Testis (tissue), 3 donors: ENCODE results near the gene PTPRN2. TPM values are rescaled to one million over a fixed set of nuclear protein-coding genes. Genes with fewer than 3 reads are reported as not detected.

Source experiments
- DNase-seq: peaks from one replicate; pipeline ENCODE4 v3.0.0-alpha.2; 2019
- H3K27ac ChIP-seq, 2 donors: fragments of 200-600 bp; sonication (generic); one replicate each; pipeline ENCODE4 v1.5.1; 2019
- H3K27me3 ChIP-seq: fragments of 200-600 bp; sonication (generic); one replicate; pipeline ENCODE4 v1.5.1; 2019
- H3K36me3 ChIP-seq: fragments of 200-600 bp; sonication (generic); one replicate; pipeline ENCODE4 v1.5.1; 2017; ENCODE audit warnings: low read depth; ENCODE audit errors: missing control alignments
- H3K4me1 ChIP-seq: fragments of 200-600 bp; sonication (generic); one replicate; pipeline ENCODE4 v1.5.1; 2019
- H3K4me3 ChIP-seq, 2 donors: fragments of 200-600 bp; sonication (generic); one replicate each; pipeline ENCODE4 v1.5.1; 2017 to 2019
- H3K9me3 ChIP-seq: fragments of 200-600 bp; sonication (generic); one replicate; pipeline ENCODE4 v1.5.1; 2017
- POLR2A ChIP-seq: fragments of 450-650 bp; IDR thresholded peaks from one replicate; pipeline ENCODE4 v1.6.1; 2017; ENCODE audit warnings: antibody characterized with exemption, mild to moderate bottlenecking, moderate library complexity
- WGBS, 2 donors: methylation state at CpG; one replicate each; pipeline ENCODE4 v1.1.5; 2018; 5-methylcytosine and 5-hydroxymethylcytosine counted together
- intact Hi-C: fragments of 100-400 bp; cut with DNase I; formaldehyde crosslinking; loops from one replicate; pipeline ENCODE4 v1.15.1; 2023; ENCODE audit warnings: low total_unique reads
- polyA plus RNA-seq: library from polyadenylated mRNA; stranded (reverse); fragments of 350-450 nt; fragmentation: Illumina TruSeq; extraction: RNeasy Lipid Tissue Mini Kit (QIAGEN cat#74804); gene quantifications from one replicate; pipeline ENCODE4 v1.2.3, GENCODE V29; 2014; ENCODE audit warnings: low read depth, low replicate concordance; ENCODE audit not compliant: insufficient read depth
- total RNA-seq, 2 donors: library from RNA; depleted of rRNA; stranded (reverse); fragments of >200 nt; gene quantifications; one replicate each; pipeline ENCODE4 v1.2.3, GENCODE V29; 2016
- TF ChIP-seq, protein P1 (sequence below), 3 experiments: fragments of 450-650 bp in 2 of 3; fragments of 200-600 bp in 1 of 3; sonication (generic) in 1 of 3; IDR thresholded peaks; one replicate each; pipeline ENCODE4 v1.5.1; 2016 to 2019; ENCODE audit warnings: antibody characterized with exemption in 3 of 3, mild to moderate bottlenecking in 2 of 3, moderate library complexity in 1 of 3

The PTPRN2 gene
- total and polyA plus RNA-seq, 3 donors from 2014 or later: 9.3 to 10.8 (median 9.8) TPM

GRCh38 chr7:157532068-157532467, 1055.6 kb downstream of the PTPRN2 start:
- no peaks in the 10 kb centered on the region for H3K4me1 ChIP-seq
- no peak overlapping the region for H3K4me3 ChIP-seq
- H3K27ac ChIP-seq: no peak overlapping the region
- H3K9me3 ChIP-seq: no peaks in the 10 kb centered on the region
- no peaks in the 10 kb centered on the region for H3K36me3 ChIP-seq
- TF ChIP-seq, protein P1, sequence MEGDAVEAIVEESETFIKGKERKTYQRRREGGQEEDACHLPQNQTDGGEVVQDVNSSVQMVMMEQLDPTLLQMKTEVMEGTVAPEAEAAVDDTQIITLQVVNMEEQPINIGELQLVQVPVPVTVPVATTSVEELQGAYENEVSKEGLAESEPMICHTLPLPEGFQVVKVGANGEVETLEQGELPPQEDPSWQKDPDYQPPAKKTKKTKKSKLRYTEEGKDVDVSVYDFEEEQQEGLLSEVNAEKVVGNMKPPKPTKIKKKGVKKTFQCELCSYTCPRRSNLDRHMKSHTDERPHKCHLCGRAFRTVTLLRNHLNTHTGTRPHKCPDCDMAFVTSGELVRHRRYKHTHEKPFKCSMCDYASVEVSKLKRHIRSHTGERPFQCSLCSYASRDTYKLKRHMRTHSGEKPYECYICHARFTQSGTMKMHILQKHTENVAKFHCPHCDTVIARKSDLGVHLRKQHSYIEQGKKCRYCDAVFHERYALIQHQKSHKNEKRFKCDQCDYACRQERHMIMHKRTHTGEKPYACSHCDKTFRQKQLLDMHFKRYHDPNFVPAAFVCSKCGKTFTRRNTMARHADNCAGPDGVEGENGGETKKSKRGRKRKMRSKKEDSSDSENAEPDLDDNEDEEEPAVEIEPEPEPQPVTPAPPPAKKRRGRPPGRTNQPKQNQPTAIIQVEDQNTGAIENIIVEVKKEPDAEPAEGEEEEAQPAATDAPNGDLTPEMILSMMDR (IDR thresholded peaks at IDR 0.05): no peak
- TF ChIP-seq POLR2A: no peak
- intact Hi-C loops: no loop called here
- 97 to 99% methylated on average over 3 of the region's 3 CpGs for WGBS, 2 donors
- no peak for DNase-seq
- H3K27me3 ChIP-seq: no peaks in the 10 kb centered on the region

DNA sequence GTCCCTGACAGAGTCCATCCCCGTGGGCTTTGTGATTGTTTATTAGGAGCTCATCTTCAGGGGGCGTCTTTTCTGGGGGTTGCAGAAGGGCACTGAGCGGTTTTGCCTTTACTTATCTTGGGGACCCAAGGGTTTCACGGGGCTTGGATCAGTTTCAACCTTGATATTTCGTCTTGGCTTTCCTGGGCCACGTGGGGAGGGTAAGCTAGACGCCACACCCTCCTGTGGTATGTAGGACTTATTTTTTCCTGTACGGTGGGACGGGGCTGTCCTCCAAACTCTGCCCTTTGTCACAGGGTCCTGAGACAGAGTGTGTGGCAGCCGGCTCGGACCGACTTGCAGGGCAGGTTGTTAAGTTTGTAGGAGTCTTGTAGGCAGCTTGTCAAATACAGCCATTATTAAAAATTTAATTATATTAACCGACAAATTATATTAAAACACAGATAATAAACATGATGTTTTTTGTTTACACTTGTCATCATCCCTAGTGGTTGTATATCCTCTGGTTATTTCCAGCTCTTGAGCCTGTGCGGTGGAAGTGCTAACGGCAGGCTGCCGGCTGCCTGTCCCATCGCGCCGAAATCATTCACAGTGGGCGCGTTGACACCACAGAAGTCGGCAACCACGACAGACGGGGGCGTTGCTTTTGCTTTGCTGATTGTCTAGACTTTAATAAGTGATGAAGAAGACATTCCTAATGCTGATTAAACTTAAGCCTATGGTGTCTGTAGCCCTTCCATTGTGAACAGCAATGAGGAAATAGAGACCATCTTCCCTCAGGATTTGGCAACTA, 1057.7 kb downstream of the PTPRN2 start:
- Histone ChIP-seq H3K27ac (no peak overlapping the region), H3K36me3 (no peaks in the 10 kb centered on the region), H3K9me3 (no peaks in the 10 kb centered on the region), H3K27me3 (no peaks in the 10 kb centered on the region), H3K4me1 (no peaks in the 10 kb centered on the region), H3K4me3 (no peak overlapping the region)
- WGBS, 2 donors: 73 to 78% methylated on average over 25 of the region's 25 CpGs
- DNase-seq: no peak
- intact Hi-C loops: no loop called here
- no peak for TF ChIP-seq POLR2A
- TF ChIP-seq, protein P1 (IDR thresholded peaks at IDR 0.05): no peak

DNA sequence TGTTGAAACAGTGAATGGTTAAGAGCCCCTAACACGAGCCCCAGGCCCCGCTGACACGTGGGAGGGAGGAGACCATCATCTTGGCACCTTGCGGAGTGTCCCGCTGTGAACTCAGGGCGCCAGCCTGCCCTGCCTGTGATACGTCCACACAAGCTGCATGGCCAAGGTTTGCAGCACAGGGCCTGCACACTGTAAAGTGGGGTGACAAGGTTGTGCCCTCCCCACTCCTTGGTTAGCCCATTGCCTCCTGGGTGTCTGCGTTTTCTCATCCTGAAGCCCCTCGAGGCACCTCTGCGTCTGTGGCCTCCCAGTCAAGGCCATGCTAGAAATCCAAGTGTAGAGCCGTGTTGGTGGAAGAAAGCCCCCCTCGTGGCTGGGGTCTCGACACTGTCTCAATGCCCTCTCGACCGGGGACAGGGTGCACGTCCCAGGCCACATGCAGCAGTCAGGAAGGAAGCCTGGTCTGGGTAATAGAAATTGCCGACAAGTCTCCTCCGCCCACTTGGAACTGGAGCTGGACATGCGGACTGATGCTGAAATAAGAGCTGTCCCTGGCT, 1058.8 kb downstream of the PTPRN2 start:
- TF ChIP-seq, protein P1 (IDR thresholded peaks at IDR 0.05): no peak
- no peak for TF ChIP-seq POLR2A
- DNase-seq: peak; percentile 10
- H3K36me3 ChIP-seq: no peaks in the 10 kb centered on the region
- intact Hi-C loops: no loop called here
- no peak overlapping the region for H3K27ac ChIP-seq
- no peaks in the 10 kb centered on the region for H3K27me3 ChIP-seq
- no peaks in the 10 kb centered on the region for H3K9me3 ChIP-seq
- no peak overlapping the region for H3K4me3 ChIP-seq
- 56 to 67% methylated on average over 13 to 19 of the region's 19 CpGs for WGBS, 2 donors
- no peaks in the 10 kb centered on the region for H3K4me1 ChIP-seq

DNA sequence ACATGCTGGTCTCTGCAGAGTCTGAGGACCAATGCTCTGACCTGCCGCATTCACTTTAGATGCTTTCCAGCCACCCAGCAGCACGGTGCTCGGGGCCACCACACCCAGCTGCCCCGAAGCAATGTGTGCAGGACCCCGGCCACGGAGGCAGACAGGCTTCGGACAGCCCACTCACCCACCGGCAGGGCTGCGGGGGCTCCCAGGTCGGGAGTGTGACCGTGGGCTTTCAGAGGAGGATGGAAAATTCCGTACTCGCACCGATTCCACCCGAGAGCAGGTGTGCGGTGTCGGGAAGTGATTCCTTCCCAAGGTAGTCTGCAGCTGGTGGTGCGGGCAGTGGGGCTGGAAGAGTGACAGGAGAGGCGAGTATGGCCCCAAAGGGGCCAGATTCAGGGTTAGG, 1059.9 kb downstream of the PTPRN2 start:
- Histone ChIP-seq H3K4me3 (no peak overlapping the region), H3K9me3 (no peaks in the 10 kb centered on the region), H3K27ac (no peak overlapping the region), H3K27me3 (no peaks in the 10 kb centered on the region), H3K4me1 (no peaks in the 10 kb centered on the region), H3K36me3 (no peaks in the 10 kb centered on the region)
- intact Hi-C loops: no loop called here
- DNase-seq: no peak
- WGBS, 2 donors: 67 to 73% methylated on average over 14 to 19 of the region's 19 CpGs
- TF ChIP-seq POLR2A: no peak

DNA sequence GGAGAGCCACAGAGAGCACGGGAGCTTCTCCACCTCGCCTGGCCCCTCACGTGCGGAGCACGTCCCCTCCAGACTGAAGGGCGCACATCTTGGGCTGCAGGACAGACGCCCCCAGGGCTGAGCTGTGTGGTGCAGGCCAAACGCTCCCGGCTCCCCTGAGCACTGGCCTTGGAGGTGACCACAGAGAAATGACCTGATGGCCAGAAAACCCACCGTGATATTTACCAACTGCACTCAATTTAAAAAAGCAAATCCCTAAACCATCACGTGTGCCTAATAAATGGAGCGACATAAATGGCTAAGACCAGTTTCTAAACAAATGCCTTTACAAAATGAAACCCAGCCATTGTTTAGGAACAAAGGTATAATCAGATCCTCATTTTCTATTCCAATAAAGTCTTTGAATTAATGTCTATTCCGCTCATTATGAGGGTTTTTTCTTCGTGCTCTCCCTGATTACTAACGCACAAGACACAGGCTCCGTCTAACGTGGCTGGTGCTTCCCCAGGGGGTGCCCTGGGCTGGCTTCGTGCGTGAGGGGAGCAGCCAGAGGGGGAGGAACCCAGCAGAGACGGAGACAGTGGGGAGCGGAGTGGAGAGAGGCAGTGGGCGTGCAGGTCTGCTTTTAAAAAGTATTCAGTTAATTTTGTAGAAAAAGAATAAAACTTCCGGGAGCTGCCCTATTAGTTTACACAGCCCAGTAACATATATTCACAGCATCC, 1060.5 kb downstream of the PTPRN2 start:
- TF ChIP-seq, protein P1 (IDR thresholded peaks at IDR 0.05): no peak
- TF ChIP-seq POLR2A: no peak
- intact Hi-C loops: no loop called here
- 40 to 60% methylated on average over 15 to 23 of the region's 23 CpGs for WGBS, 2 donors
- Histone ChIP-seq H3K4me3 (peak overlapping the region in 1 of 2 donors; percentile 17), H3K4me1 (no peaks in the 10 kb centered on the region), H3K9me3 (no peaks in the 10 kb centered on the region), H3K27me3 (no peaks in the 10 kb centered on the region), H3K27ac (no peak overlapping the region), H3K36me3 (no peaks in the 10 kb centered on the region)
- DNase-seq: no peak
